ENCODE measurements around the gene APMAP.

DNA sequence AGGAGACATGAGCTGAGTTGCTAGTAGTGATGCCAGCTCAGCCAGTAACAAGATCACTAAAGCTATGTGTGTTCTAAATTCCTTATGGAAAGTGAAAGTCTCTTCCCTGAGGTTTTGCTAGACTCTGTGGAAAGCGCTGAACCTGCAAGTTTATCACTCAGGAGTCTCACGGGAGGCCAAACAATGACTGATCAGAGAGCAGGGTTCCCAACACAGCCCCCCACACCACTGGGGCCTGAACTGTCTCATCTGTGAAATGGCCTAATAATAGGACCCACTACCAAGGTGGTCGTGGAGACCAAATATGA lies 45.5 kb upstream of the APMAP start:
- TF ChIP-seq, protein P1, sequence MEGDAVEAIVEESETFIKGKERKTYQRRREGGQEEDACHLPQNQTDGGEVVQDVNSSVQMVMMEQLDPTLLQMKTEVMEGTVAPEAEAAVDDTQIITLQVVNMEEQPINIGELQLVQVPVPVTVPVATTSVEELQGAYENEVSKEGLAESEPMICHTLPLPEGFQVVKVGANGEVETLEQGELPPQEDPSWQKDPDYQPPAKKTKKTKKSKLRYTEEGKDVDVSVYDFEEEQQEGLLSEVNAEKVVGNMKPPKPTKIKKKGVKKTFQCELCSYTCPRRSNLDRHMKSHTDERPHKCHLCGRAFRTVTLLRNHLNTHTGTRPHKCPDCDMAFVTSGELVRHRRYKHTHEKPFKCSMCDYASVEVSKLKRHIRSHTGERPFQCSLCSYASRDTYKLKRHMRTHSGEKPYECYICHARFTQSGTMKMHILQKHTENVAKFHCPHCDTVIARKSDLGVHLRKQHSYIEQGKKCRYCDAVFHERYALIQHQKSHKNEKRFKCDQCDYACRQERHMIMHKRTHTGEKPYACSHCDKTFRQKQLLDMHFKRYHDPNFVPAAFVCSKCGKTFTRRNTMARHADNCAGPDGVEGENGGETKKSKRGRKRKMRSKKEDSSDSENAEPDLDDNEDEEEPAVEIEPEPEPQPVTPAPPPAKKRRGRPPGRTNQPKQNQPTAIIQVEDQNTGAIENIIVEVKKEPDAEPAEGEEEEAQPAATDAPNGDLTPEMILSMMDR (IDR thresholded peaks at IDR 0.05): no peak
- no peak for TF ChIP-seq ZFX (IDR thresholded peaks at IDR 0.05; ENCODE audit: borderline replicate concordance)

Data from 22Rv1 (cell line).